SU-DHL-6 (cell line): ENCODE measurements around the gene CDH10.

ENCODE experiments used
- H2AFZ ChIP-seq: fragments of 200-600 bp; sonication (generic); 2 replicates; pipeline ENCODE4 v1.6.1; 2014; ENCODE audit warnings: low read depth, mild to moderate bottlenecking, moderate library complexity, mixed read lengths, antibody characterized with exemption, low read length; ENCODE audit not compliant: severe bottlenecking
- H3F3A ChIP-seq: fragments of 200-600 bp; shearing (Covaris generic); 2 replicates; pipeline ENCODE4 v1.6.0; 2016; ENCODE audit warnings: antibody characterized with exemption, mild to moderate bottlenecking; ENCODE audit not compliant: insufficient read depth
- H3K27ac ChIP-seq: fragments of 200-600 bp; sonication (generic); 2 replicates; pipeline ENCODE4 v1.5.1; 2016; ENCODE audit warnings: low read depth, mild to moderate bottlenecking, low read length, moderate library complexity, mixed read lengths
- H3K27me3 ChIP-seq: fragments of 200-600 bp; sonication (generic), shearing (Covaris generic); 2 replicates; pipeline ENCODE4 v1.6.0; 2014; ENCODE audit warnings: mild to moderate bottlenecking, low read length
- H3K36me3 ChIP-seq: fragments of 200-600 bp; sonication (generic); 2 replicates; pipeline ENCODE4 v1.6.1; 2014; ENCODE audit warnings: mild to moderate bottlenecking, low read length, mixed read lengths
- H3K4me2 ChIP-seq: fragments of 300-600, 200-600 bp; shearing (Covaris generic), sonication (generic); 2 replicates; pipeline ENCODE4 v1.6.0; 2014; ENCODE audit warnings: low read length, low read depth, mild to moderate bottlenecking; ENCODE audit not compliant: poor library complexity, severe bottlenecking
- H3K4me3 ChIP-seq: fragments of 200-600 bp; sonication (generic); 2 replicates; pipeline ENCODE4 v1.5.1; 2014; ENCODE audit warnings: antibody characterized with exemption, low read length, mild to moderate bottlenecking, mixed read lengths; ENCODE audit not compliant: insufficient read depth, poor library complexity, severe bottlenecking
- H3K79me2 ChIP-seq: fragments of 200-600 bp; sonication (generic); 2 replicates; pipeline ENCODE4 v1.6.1; 2014; ENCODE audit warnings: mild to moderate bottlenecking, low read length, moderate library complexity; ENCODE audit not compliant: insufficient read depth
- H3K9ac ChIP-seq: fragments of 200-600 bp; sonication (generic); 2 replicates; pipeline ENCODE4 v1.7.0; 2014; ENCODE audit warnings: mild to moderate bottlenecking, low read length
- H3K9me2 ChIP-seq: fragments of 200-600 bp; sonication (generic); replicated peaks from 2 replicates; pipeline ENCODE4 v1.6.1; 2014; ENCODE audit warnings: low read length; ENCODE audit not compliant: insufficient read depth
- H3K9me3 ChIP-seq: fragments of 200-600 bp; sonication (generic); 2 replicates; pipeline ENCODE4 v1.6.1; 2014; ENCODE audit warnings: low read length, mixed read lengths; ENCODE audit not compliant: insufficient read depth
- H4K20me1 ChIP-seq: fragments of 200-600 bp; sonication (generic); 2 replicates; pipeline ENCODE4 v1.6.1; 2014; ENCODE audit warnings: low read depth, mild to moderate bottlenecking, antibody characterized with exemption, low read length, moderate library complexity, mixed read lengths
- EZH2phosphoT487 ChIP-seq: fragments of 200-600 bp; sonication (generic), shearing (Covaris generic); conservative IDR thresholded peaks from 2 replicates; pipeline ENCODE4 v1.6.1; 2018; ENCODE audit warnings: mild to moderate bottlenecking, antibody characterized with exemption, low read length, moderate library complexity, mixed read lengths
- TF ChIP-seq, protein P1 (sequence below): fragments of 200-600 bp; sonication (generic); IDR thresholded peaks from one replicate; pipeline ENCODE4 v1.5.1; 2017; ENCODE audit warnings: antibody characterized with exemption, mild to moderate bottlenecking, low read length, moderate library complexity; ENCODE audit not compliant: insufficient read depth, poor library complexity, severe bottlenecking

Gene CDH10

DNA sequence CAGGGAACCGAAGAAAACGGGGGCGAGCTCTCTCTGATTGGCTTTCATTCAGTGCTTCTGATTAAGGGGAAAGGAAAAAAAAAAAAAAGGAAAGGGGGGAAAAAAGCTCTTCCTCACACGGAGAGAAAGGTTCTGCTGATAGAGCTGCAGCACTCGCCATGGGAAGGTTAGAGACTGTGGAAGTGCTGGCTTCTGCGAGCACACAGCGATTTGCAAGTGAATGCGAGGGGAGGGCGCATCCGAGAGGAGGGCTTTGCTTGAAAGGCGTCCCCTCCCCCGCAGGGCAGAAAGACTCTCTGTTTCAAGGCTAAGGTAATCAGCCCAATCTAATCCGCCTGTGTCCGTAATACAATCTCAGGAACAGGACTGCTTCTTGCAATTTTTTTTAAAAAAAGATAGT, at the start of gene CDH10:
Gene CDH10, minus strand, starts transcription at position 218 of the 400 bp plus-strand sequence. CDS start 51,488 bp downstream, outside the sequence.
- H3K4me2 ChIP-seq, result no peak within 1 kb of the TSS
- TF ChIP-seq, protein P1, sequence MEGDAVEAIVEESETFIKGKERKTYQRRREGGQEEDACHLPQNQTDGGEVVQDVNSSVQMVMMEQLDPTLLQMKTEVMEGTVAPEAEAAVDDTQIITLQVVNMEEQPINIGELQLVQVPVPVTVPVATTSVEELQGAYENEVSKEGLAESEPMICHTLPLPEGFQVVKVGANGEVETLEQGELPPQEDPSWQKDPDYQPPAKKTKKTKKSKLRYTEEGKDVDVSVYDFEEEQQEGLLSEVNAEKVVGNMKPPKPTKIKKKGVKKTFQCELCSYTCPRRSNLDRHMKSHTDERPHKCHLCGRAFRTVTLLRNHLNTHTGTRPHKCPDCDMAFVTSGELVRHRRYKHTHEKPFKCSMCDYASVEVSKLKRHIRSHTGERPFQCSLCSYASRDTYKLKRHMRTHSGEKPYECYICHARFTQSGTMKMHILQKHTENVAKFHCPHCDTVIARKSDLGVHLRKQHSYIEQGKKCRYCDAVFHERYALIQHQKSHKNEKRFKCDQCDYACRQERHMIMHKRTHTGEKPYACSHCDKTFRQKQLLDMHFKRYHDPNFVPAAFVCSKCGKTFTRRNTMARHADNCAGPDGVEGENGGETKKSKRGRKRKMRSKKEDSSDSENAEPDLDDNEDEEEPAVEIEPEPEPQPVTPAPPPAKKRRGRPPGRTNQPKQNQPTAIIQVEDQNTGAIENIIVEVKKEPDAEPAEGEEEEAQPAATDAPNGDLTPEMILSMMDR, result no peak
- no peak for TF ChIP-seq EZH2phosphoT487

DNA sequence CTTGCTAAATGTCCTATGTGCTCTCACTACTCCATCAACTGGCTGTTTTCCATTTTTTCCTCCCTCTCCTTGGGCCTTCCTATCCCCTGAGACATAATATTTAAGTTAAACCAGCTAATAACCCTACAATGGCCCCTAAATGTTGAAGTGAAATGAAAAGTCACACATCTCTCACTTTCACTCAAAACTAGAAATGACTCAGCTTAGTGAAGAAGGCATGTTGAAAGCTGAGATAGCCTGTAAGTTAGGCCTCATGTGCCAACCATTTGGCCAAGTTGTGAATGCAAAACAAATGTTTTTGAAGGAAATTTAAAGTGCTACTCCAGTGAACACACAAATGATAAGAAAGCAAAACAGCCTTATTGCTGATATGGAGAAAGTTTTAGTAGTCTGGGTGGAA, 48.8 kb upstream of the CDH10 start:
- H3F3A ChIP-seq, result no peaks in the 10 kb centered on the region
- H3K4me3 ChIP-seq, result no peak overlapping the region
- H3K79me2 ChIP-seq, result no peaks in the 10 kb centered on the region
- peaks cover 16% of the 10 kb centered on the region; the same call in 1 of the 2 replicates for H3K9me3 ChIP-seq
- H3K36me3 ChIP-seq, result no peaks in the 10 kb centered on the region
- H2AFZ ChIP-seq, result no peak overlapping the region
- H3K9ac ChIP-seq, result no peak overlapping the region
- H3K9me2 ChIP-seq, result no peaks in the 10 kb centered on the region
- no peaks in the 10 kb centered on the region for H4K20me1 ChIP-seq
- H3K4me2 ChIP-seq, result no peak overlapping the region
- H3K27me3 ChIP-seq, result no peaks in the 10 kb centered on the region
- no peak overlapping the region for H3K27ac ChIP-seq
- TF ChIP-seq EZH2phosphoT487, result no peak
- TF ChIP-seq, protein P1, result no peak

More for the DNA sequence above, at the start of gene CDH10:
- Histone ChIP-seq H3F3A (no peaks in the 10 kb centered on the region), H3K9me3 (no peaks in the 10 kb centered on the region), H3K4me3 (no peak within 1 kb of the TSS), H3K27ac (no peak within 1 kb of the TSS), H3K36me3 (no peaks in the 10 kb centered on the region), H3K27me3 (no peaks in the 10 kb centered on the region), H3K9ac (no peak within 1 kb of the TSS), H4K20me1 (no peaks in the 10 kb centered on the region), H2AFZ (peak within 1 kb of the TSS; percentile 76), H3K79me2 (no peaks in the 10 kb centered on the region), H3K9me2 (no peaks in the 10 kb centered on the region)

DNA sequence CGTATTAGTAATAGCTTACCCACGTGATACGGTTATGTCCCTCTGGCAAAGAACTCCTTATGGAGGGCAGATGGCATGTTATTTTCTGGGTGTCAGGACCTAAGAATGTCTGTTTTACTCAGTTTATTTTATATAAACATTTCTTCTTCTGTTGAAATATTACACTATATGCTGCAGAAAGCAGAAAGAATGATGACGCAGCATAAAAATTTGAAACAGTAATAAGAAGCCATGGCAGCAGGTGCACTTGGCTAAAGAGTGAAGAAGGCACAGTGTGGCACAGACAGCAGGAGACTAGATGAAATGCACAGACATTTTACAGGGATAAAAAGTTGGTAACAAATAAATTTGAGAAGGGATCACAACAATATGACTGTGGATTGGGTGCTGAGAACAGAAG, 46.3 kb upstream of the CDH10 start:
- Histone ChIP-seq H3K27ac (no peak overlapping the region), H3K9me2 (no peaks in the 10 kb centered on the region), H3K9me3 (peaks cover 29% of the 10 kb centered on the region; the same call in 1 of the 2 replicates), H3K79me2 (no peaks in the 10 kb centered on the region), H4K20me1 (no peaks in the 10 kb centered on the region), H3K9ac (no peak overlapping the region), H3F3A (no peaks in the 10 kb centered on the region), H3K4me2 (no peak overlapping the region), H3K4me3 (no peak overlapping the region), H3K27me3 (no peaks in the 10 kb centered on the region), H2AFZ (no peak overlapping the region), H3K36me3 (no peaks in the 10 kb centered on the region)
- TF ChIP-seq, protein P1, result no peak
- no peak for TF ChIP-seq EZH2phosphoT487
